GM12874 (cell line): ENCODE results near the gene GALNT16.

Experiments used
- CTCF ChIP-seq: IDR thresholded peaks from 2 replicates; pipeline ENCODE4 v1.5.1; 2011; ENCODE audit warnings: low read depth, mild to moderate bottlenecking, control low read depth, low read length, moderate library complexity; ENCODE audit not compliant: insufficient read depth

The GALNT16 gene

DNA sequence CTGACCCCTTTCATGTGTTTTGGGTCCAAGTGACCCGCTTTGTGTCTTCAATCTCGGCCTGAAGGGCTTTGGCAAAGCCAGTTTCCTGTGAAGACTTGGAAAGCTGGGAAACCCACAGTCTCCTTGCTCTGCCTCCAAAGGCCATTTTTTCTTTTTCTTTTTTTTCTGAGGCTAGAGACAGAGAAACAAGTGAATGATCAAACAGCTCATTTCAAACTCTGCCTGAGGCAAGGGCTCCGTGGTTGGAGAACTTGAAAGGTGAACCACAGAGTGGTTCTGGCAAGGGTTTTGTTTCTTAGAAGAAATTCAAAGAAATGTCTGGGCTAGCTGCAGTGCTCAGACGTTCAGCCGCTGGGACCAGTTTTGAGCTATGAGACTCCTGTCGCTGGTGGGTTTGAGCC is 75.4 kb downstream of the GALNT16 start:
- no peak for TF ChIP-seq CTCF

GRCh38 chr14:69337984-69338383 is 78.0 kb downstream of the GALNT16 start:
- no peak for TF ChIP-seq CTCF

DNA sequence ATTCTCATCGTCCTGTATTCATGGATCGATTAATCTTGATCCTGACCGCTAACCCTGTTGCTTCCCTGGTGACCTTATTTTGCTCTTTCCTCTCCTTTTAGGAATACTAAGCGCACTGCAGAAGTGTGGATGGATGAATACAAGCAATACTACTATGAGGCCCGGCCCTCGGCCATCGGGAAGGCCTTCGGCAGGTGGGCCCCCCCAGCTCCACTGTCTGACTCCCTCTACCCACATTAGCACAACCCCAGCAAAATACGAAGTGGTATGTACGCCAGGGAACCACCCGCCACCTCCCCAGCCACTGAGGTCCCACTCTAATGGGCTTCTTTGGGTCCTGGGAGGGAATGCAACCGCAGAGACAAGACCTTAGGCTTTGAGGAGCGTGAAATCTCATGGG is 79.5 kb downstream of the GALNT16 start:
- TF ChIP-seq CTCF: no peak

DNA sequence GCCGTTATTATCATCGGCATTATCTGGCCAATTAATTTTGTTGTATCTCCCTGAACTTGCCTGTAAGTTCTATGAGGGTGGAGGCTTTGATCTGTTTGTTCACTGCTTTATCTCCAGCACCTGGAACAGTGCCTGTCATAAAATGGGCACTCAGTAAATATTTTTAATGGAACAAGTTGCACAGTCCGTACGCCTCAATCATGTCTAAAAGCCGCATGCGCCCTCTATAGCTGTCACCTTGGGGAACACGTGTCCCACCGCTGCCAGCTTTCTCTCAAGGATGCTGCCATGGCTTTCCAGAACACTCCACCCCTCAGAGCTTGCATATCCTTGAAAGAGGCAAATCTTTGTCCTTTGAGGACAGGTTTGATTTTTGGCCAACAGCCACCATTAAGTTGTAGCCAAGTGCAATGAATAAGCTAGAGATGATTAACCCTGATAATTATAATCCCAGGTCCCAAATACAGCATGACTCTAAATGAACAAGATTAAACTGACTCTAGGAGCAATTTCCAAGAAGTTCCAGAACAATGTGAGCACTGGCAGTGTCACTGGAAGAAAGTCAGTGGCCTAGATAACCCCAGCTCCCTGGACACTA is 83.1 kb downstream of the GALNT16 start:
- TF ChIP-seq CTCF: no peak

- TF ChIP-seq CTCF: no peak
Measured at GRCh38 chr14:69344171-69344570, 84.2 kb downstream of the GALNT16 start.

DNA sequence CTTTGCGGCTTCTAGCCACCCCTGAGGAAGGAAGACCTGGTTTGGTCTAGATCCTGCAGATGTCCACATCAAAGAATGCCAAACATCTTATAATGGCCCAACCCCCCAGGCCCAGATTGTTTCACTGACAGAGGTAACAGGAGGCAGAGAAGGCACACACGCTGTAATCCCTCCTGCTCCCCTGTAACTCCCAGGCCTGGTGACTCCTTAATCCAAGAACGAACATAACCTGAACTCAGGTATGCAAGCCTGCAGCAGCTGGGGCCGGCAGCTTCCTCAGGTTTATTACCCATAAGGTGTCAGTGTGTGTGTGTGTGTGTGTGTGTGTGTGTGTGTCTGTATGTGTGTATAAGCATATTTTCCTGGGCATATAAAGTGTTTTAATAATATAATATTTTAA is 85.4 kb downstream of the GALNT16 start:
- no peak for TF ChIP-seq CTCF

- TF ChIP-seq CTCF: peak; percentile 56
Measured at GRCh38 chr14:69346710-69347109, 86.8 kb downstream of the GALNT16 start.
